Heart left ventricle (tissue), 16 donors: ENCODE measurements around the gene DOK3. TPM values are rescaled to one million over a fixed set of nuclear protein-coding genes. Genes with fewer than 3 reads are reported as not detected.
A peak's percentile ranks its signal among the peaks of the same experiment; 100 is the strongest.

Source experiments
- ATAC-seq, 4 donors: fragments of 200-7000 bp; cut with Tn5 transposase; one replicate each; pipeline ENCODE4 v1.9.1; 2020 to 2022; ENCODE audit warnings: moderate library complexity in 4 of 4, mild to moderate bottlenecking in 3 of 4, moderate number of reproducible peaks in 1 of 4
- DNase-seq, 5 donors: peaks; one replicate each; pipeline ENCODE4 v3.0.0-alpha.2; 2020
- H3K27ac ChIP-seq, 12 donors: fragments of 200-600 bp; sonication (generic) in 4 of 12; one replicate each; pipeline versions ENCODE4 v1.5.0 to v1.8.0; 2016 to 2022; ENCODE audit warnings: mild to moderate bottlenecking in 2 of 12
- H3K27me3 ChIP-seq, 9 donors: fragments of 200-600 bp; sonication (generic) in 2 of 9; one replicate each; pipeline versions ENCODE4 v1.5.1 to v1.8.0; 2016 to 2022; ENCODE audit warnings: mild to moderate bottlenecking in 3 of 9
- H3K36me3 ChIP-seq, 9 donors: fragments of 200-600 bp; sonication (generic) in 2 of 9; one replicate each; pipeline versions ENCODE4 v1.5.0 to v1.8.0; 2018 to 2022; ENCODE audit warnings: mild to moderate bottlenecking in 2 of 9
- H3K4me1 ChIP-seq, 12 donors: fragments of 200-600 bp; sonication (generic) in 4 of 12; one replicate each; pipeline versions ENCODE4 v1.5.0 to v1.8.0; 2016 to 2022; ENCODE audit warnings: mild to moderate bottlenecking in 3 of 12
- H3K4me3 ChIP-seq, 12 donors: fragments of 200-600 bp; sonication (generic) in 4 of 12; one replicate each; pipeline versions ENCODE4 v1.5.0 to v1.8.0; 2017 to 2022; ENCODE audit warnings: mild to moderate bottlenecking in 9 of 12, moderate library complexity in 4 of 12
- H3K9me3 ChIP-seq, 12 donors: fragments of 200-600 bp; sonication (generic) in 4 of 12; one replicate each; pipeline versions ENCODE4 v1.5.0 to v1.8.0; 2016 to 2022; ENCODE audit warnings: mild to moderate bottlenecking in 1 of 12
- POLR2A ChIP-seq, 2 donors: fragments of 450-650 bp; IDR thresholded peaks; one replicate each; pipeline ENCODE4 v1.6.1; 2017; ENCODE audit warnings: antibody characterized with exemption in 2 of 2, mild to moderate bottlenecking in 2 of 2, moderate library complexity in 2 of 2
- WGBS, 4 donors: extraction: QIAGEN DNeasy Blood & Tissue Kit in 2 of 4; methylation state at CpG; one replicate each; pipeline versions ENCODE4 v1.1.5 to v1.1.7; 2013 to 2018; 5-methylcytosine and 5-hydroxymethylcytosine counted together
- intact Hi-C, 10 donors: fragments of 100-400 bp; cut with DNase I; formaldehyde crosslinking; loops; one replicate each; pipeline versions ENCODE4 v1.11.1 to v1.14.2; 2022
- polyA plus RNA-seq, 2 donors: library from polyadenylated mRNA; stranded (reverse); fragments of 200-250 nt; gene quantifications; one replicate each; pipeline ENCODE4 v1.2.3, GENCODE V29; 2013
- total RNA-seq, 9 donors: library from RNA; depleted of rRNA in 2 of 9; stranded (reverse); fragments of >200 nt in 2 of 9; fragmentation: NEBNext Ultra II Directional in 3 of 9; extraction: Animal tissue kit (Norgen Biotek cat#: 25700) in 3 of 9; gene quantifications; one replicate each; pipeline versions ENCODE4 v1.1.0 to v1.2.4, GENCODE V29; 2016 to 2023
- TF ChIP-seq, protein P1 (sequence below), 12 donors: fragments of 200-600 bp; sonication (generic) in 4 of 12; IDR thresholded peaks; one replicate each; pipeline versions ENCODE4 v1.5.0 to v1.8.0; 2018 to 2022; ENCODE audit warnings: antibody characterized with exemption in 12 of 12, mild to moderate bottlenecking in 5 of 12
- donor health status: ischemic (EF 13 %, LVEDD 7.1; RV severe dilation, severe dysfunction).
- donor health status: healthy with polysubstance abuse.
- donor health status: DM: no; HTN: yes; CAD: no.
- donor health status: DM: no; HTN: no; CAD: no.
- donor health status: ischemic (EF 25% LVEDD 6.9; RV normal size, moderate dysfunction).
- donor health status: ischemic (EF 25% LVEDD 5.7; RV mildly dilated, moderate dysfunction).
- donor health status: healthy.
- donor health status: DM: yes; HTN: yes; CAD: no.
- donor health status: ischemic (EF 35%, LVEDD 5.7; RV mildly dilated, moderate dysfunction).
- donor health status: nonischemic (EF 11% LVEDD 7.7; RV severe dilation, severe dysfunction).
- donor health status: DM: yes; HTN: yes; CAD: no.
- donor health status: PGD.
- donor health status: ischemic (EF 29% LVEDD 5.4; RV normal size, mild dysfunction).
- donor health status: nonischemic (EF 23%, LVEDD 6.1; RV moderate dilation, normal function).

DOK3 gene
- total and polyA plus RNA-seq, 11 donors: 0.77 to 23.8 (median 2.7) TPM

DNA sequence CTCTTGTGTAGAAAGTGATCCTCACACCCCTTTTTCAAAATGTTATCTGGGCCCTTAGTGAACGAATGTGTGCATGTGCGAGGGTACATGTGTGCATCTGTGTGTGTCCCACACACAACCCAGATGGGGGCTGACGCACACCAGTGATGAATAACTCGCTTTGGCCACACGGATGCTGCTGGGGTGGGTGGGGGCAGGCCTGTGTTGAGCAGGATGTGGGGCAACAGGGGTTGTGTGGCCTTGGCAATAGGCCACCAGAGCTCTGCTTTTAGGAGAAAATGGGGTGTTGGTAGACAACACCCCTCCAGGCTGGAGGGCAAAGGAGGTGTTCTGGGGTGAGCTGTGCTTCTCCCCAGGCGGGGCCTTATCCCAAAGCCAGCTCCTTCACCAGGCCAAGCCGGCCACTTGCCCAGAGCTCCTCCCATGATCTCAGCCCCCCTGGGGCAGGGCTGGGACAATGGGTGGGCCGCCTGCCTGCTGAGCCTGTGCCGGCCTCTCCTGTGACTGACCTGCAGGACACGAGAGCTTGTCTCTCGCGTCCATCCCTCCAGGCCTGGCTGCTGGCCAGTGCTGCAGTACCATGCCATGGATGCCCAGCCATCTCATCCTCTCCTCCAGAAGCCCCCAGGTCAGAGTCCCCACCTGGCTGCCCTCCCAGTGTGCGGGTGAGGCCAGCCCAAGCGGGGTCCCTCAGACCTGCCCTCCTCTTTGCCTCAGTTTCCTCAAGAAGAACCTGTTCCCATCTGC is 37.8 kb downstream of the DOK3 start:
- ATAC-seq: peak; percentile 49 to 74 (median 52)
- DNase-seq: peak in 3 of 5 donors; percentile 73 to 82 (median 78)
- peaks cover 0 to 60% (median 44%) of the 10 kb centered on the region in 12 donors for H3K4me1 ChIP-seq
- no peaks in the 10 kb centered on the region for H3K9me3 ChIP-seq
- intact Hi-C loops: no loop called here
- peak overlapping the region; percentile 65 to 93 (median 84) for H3K27ac ChIP-seq
- no peak for TF ChIP-seq POLR2A (IDR thresholded peaks at IDR 0.05)
- peaks cover 0 to 16% (median 8%) of the 10 kb centered on the region in 9 donors for H3K36me3 ChIP-seq
- H3K4me3 ChIP-seq: peak overlapping the region; percentile 63 to 97 (median 76)
- H3K27me3 ChIP-seq: peaks cover 0 to 31% (median 5%) of the 10 kb centered on the region in 9 donors
- WGBS, 4 donors: 46 to 62% (median 54%) methylated on average over 8 to 14 of the region's 14 CpGs

DNA sequence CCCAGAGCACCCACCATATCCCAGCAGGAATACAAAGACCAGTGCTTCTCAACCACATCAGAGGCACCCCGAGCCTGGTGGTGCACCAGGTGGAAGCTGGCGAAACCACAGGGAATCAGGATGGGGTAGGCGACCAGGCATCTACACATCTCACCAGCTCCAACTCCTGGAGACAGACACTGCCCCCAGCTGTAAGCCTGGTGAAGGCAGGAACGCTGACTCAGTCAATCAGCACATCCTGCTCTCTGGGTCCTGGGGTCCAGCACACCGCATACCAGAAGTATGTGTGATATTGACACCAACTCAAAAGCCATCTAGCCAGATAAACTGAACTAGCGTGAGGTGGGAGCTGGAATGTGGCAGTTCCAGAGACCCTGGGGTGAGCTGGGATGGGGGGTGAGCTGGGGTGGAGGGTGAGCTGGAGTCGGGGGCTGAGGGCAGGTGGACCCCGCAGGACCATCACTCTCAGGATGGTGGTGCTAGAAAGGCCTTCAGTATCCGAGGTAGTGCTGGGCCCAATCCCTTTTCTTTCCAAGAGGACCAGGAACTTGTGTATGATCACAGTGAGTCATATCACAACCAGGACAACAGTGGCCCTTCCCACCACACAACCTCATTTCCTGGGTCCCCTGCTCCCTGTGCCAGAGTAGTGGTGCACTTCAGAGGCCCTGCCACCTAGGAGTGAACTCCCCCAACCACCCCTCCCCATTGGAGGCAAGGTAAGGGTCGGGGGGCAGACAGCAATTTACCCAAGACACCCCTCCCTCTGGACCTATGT is 38.7 kb downstream of the DOK3 start:
- Histone ChIP-seq H3K9me3 (no peaks in the 10 kb centered on the region), H3K27me3 (peaks cover 0 to 28% (median 5%) of the 10 kb centered on the region in 9 donors), H3K36me3 (peaks cover 0 to 25% (median 17%) of the 10 kb centered on the region in 9 donors), H3K27ac (peak overlapping the region in 11 of 12 donors; percentile 19 to 93 (median 84)), H3K4me1 (peaks cover 0 to 59% (median 43%) of the 10 kb centered on the region in 12 donors), H3K4me3 (peak overlapping the region in 5 of 12 donors; percentile 2 to 97 (median 81))
- WGBS, 4 donors: 86 to 91% (median 87%) methylated on average over 7 to 10 of the region's 10 CpGs
- no peak for DNase-seq
- no peak for TF ChIP-seq POLR2A (IDR thresholded peaks at IDR 0.05)
- TF ChIP-seq, protein P1, sequence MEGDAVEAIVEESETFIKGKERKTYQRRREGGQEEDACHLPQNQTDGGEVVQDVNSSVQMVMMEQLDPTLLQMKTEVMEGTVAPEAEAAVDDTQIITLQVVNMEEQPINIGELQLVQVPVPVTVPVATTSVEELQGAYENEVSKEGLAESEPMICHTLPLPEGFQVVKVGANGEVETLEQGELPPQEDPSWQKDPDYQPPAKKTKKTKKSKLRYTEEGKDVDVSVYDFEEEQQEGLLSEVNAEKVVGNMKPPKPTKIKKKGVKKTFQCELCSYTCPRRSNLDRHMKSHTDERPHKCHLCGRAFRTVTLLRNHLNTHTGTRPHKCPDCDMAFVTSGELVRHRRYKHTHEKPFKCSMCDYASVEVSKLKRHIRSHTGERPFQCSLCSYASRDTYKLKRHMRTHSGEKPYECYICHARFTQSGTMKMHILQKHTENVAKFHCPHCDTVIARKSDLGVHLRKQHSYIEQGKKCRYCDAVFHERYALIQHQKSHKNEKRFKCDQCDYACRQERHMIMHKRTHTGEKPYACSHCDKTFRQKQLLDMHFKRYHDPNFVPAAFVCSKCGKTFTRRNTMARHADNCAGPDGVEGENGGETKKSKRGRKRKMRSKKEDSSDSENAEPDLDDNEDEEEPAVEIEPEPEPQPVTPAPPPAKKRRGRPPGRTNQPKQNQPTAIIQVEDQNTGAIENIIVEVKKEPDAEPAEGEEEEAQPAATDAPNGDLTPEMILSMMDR (IDR thresholded peaks at IDR 0.05): no peak
- intact Hi-C loops: no loop called here
- ATAC-seq: no peak

DNA sequence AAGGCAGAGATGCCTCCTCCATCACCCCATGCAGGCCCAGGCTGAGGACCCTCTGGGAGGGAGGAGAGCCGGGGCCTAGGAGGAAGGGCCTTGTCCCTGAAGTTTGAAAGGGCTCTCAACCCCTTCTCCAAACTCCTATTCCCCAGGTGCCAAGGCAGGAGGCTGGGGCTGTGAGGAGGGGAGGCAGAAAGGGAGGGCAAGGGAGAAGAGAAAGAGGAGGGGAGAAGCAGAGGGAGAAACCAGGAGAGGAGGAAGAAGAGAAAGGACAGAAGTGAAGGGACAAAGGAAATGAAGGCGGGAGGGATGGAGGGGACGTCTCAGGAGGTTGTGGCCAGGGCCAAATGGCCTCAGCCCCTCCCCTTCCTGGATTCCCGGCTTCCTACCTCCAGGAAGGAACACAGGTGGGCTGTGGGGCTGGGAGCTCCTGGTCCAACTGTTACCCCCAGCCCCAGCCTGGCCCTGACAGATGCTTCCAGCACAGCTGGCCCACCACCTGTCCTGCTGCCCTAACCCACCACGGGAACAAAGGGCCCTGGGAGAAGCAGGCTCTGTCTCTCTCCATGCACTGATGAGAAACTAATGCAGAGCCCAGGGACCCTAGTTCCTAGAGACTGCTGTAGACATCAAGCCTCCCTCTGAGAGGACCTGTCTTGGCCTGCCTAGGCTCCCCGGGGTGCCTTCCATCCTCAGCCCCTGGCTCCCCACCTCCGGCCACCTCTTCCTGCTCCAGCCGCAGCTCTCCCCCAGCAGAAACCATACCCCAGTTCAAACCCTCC is 39.7 kb downstream of the DOK3 start:
- WGBS, 4 donors: 68 to 81% (median 70%) methylated on average over 7 to 8 of the region's 8 CpGs
- H3K4me3 ChIP-seq: no peak overlapping the region
- DNase-seq (no peak), ATAC-seq (no peak)
- peak overlapping the region in 11 of 12 donors; percentile 24 to 87 (median 52) for H3K27ac ChIP-seq
- H3K36me3 ChIP-seq: peaks cover 0 to 34% (median 24%) of the 10 kb centered on the region in 9 donors
- intact Hi-C loops: no loop called here
- TF ChIP-seq, protein P1 (IDR thresholded peaks at IDR 0.05): no peak
- no peak for TF ChIP-seq POLR2A (IDR thresholded peaks at IDR 0.05)
- H3K4me1 ChIP-seq: peaks cover 0 to 59% (median 40%) of the 10 kb centered on the region in 12 donors
- H3K27me3 ChIP-seq: peaks cover 0 to 26% (median 5%) of the 10 kb centered on the region in 9 donors
- H3K9me3 ChIP-seq: peaks cover 0 to 4% (median 0%) of the 10 kb centered on the region in 12 donors
